Natural killer cell treated with Interleukin-12 subunit alpha and Interleukin-12 subunit beta and Interleukin-15 and Interleukin-18, amount 100 ng/mL, for 72 hours (primary cell): Measurements from ENCODE around the gene ASIC2. TPM values are rescaled to one million over a fixed set of nuclear protein-coding genes. Genes with fewer than 3 reads are reported as not detected.

Experiments used
- ATAC-seq, 2 donors: fragments of 150-1000 bp; cut with Tn5 transposase in 1 of 2; sonication (Bioruptor Pico), chemical (Tn5 transposase) in 1 of 2; 2 replicates each; pipeline ENCODE4 v1.10.0; 2021
- DNase-seq: peaks from one replicate; pipeline ENCODE4 v3.0.0; 2022; ENCODE audit warnings: low spot score
- H3K27ac Mint-ChIP-seq, 2 donors: 1 replicate in 1 of 2; 2 replicates in 1 of 2; pipeline ENCODE4 v1.8.0; 2022; ENCODE audit warnings: mixed read lengths in 2 of 2, mild to moderate bottlenecking in 1 of 2, moderate library complexity in 1 of 2
- H3K27me3 Mint-ChIP-seq, 2 donors: 1 replicate in 1 of 2; 2 replicates in 1 of 2; pipeline ENCODE4 v1.8.0; 2022; ENCODE audit warnings: mixed read lengths in 2 of 2
- H3K36me3 Mint-ChIP-seq: one replicate; pipeline ENCODE4 v1.8.0; 2022; ENCODE audit warnings: mixed read lengths
- H3K4me1 Mint-ChIP-seq, 2 donors: 1 replicate in 1 of 2; 2 replicates in 1 of 2; pipeline ENCODE4 v1.8.0; 2022; ENCODE audit warnings: low read depth in 2 of 2, mixed read lengths in 2 of 2, mild to moderate bottlenecking in 1 of 2
- H3K4me3 Mint-ChIP-seq: one replicate; pipeline ENCODE4 v1.8.0; 2022; ENCODE audit warnings: mixed read lengths
- H3K9me3 Mint-ChIP-seq: 2 replicates; pipeline ENCODE4 v1.8.0; 2022; ENCODE audit warnings: mixed read lengths
- total RNA-seq, 2 donors: library from RNA; stranded (reverse); gene quantifications; one replicate each; pipeline ENCODE4 v1.2.3, GENCODE V29; 2022

ASIC2 gene
- total RNA-seq, 2 donors from 2014 or later = not detected

DNA sequence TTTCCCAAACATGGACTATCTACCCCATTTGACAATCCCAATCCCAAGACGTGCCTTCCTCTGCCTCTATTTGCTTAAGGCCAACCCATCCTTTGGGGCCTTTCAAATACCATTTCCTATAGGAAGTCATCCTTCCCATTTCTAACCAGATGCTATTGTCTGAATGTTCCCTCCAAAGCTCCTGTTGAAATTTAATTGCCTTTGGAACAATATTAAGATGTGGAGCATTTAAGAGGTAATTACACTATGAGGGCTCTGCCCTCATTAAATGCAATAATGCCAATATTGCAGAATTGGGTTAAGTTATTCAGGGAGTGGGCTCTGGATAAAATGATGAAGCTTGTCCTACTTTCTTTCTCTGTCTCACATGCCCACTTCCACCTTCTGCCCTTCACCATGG, 125.4 kb downstream of the ASIC2 start:
- H3K27ac Mint-ChIP-seq = no peak overlapping the region
- H3K27me3 Mint-ChIP-seq = peaks cover 28 to 56% of the 10 kb centered on the region in 2 donors
- no peak overlapping the region for H3K4me3 Mint-ChIP-seq
- no peak for ATAC-seq
- H3K9me3 Mint-ChIP-seq = no peaks in the 10 kb centered on the region
- no peak for DNase-seq
- H3K36me3 Mint-ChIP-seq = no peaks in the 10 kb centered on the region
- no peaks in the 10 kb centered on the region for H3K4me1 Mint-ChIP-seq

DNA sequence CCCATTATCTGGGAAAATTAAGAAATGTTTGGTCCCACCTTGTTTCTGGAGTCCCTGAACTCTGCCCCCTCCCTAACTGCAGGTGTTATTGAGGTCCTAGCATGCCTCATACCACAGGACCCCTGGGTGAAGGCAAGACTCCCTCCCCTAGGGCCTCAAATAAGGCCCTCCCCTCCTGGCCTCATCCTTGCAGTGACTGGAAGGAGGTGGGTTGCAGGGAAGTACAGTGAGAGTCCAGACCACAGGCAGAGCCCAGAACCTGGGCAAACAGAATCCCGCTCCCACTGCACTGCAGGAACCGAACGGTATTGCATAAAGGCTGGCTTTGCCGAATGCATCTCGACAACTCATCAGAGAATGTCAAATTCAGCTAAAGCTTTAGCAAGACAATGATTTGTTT, 126.6 kb downstream of the ASIC2 start:
- ATAC-seq (no peak), DNase-seq (no peak)
- no peak overlapping the region for H3K27ac Mint-ChIP-seq
- no peaks in the 10 kb centered on the region for H3K9me3 Mint-ChIP-seq
- H3K4me1 Mint-ChIP-seq = no peaks in the 10 kb centered on the region
- no peak overlapping the region for H3K4me3 Mint-ChIP-seq
- no peaks in the 10 kb centered on the region for H3K36me3 Mint-ChIP-seq
- peaks cover 25 to 55% of the 10 kb centered on the region in 2 donors for H3K27me3 Mint-ChIP-seq

GRCh38 chr17:33164169-33164881, 128.8 kb downstream of the ASIC2 start:
- H3K4me1 Mint-ChIP-seq = no peaks in the 10 kb centered on the region
- H3K27ac Mint-ChIP-seq = no peak overlapping the region
- DNase-seq (no peak), ATAC-seq (no peak)
- peaks cover 26 to 51% of the 10 kb centered on the region in 2 donors for H3K27me3 Mint-ChIP-seq
- H3K4me3 Mint-ChIP-seq = no peak overlapping the region
- no peaks in the 10 kb centered on the region for H3K36me3 Mint-ChIP-seq
- no peaks in the 10 kb centered on the region for H3K9me3 Mint-ChIP-seq

DNA sequence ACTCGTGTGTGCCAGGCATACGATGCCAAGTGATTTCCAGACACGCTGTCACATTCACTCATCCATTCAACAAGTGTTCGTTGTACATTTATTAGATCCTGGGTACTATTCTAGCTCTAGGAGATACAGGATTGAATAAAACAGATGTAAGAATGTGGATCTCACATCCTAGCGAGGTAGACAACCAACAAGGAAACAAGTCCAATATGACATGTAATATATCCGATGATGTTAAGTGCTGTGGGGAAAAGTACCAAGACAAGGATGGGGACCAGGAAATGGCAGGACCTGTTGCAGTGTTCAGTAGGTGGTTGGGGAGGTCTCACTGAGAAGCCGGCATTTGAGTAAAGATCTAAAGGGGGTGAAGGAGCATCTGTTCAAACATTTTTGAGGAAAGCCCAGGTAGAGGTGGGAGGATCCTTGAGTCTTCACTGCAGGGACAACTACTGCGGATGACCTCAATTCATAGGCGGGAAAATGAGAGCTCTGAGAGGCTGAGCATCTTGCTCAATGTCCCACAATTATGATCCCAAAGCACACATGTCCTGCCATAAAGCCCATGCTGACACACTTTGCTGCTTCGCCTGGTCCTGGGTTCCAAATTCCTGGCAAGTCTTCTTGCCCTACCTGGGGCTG, 129.4 kb downstream of the ASIC2 start:
- DNase-seq (no peak), ATAC-seq (no peak)
- Mint-ChIP-seq H3K36me3 (no peaks in the 10 kb centered on the region), H3K4me1 (no peaks in the 10 kb centered on the region), H3K9me3 (no peaks in the 10 kb centered on the region), H3K4me3 (no peak overlapping the region), H3K27me3 (peaks cover 26 to 47% of the 10 kb centered on the region in 2 donors), H3K27ac (no peak overlapping the region)

DNA sequence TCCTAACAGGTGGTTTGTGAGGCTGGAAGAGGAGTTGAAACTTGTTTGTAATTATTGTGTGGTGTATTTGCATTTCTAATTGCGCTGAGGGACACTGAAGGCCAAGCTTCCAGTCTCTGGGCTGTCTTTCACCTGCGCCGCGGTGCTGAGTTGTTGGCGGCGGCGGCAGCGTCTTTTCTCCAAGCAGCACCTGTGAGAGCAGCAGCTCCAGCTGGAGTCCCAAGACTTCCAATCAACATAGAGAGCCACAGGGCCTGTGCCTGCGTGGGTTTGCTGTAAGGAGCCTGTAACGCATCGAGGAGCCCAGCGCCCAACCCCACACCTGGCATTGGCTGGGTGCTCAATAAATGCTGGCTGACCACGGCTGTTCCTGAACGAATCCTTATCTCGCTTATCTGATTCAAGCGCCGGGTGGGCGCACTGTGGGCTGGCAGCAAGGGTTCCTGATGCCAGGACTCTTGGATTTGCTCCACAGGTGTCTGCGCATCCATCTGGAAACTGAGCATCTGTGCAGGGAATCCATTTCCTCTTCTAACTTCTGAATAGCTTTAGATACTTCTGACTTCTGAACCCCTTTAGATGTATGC, 138.1 kb downstream of the ASIC2 start:
- ATAC-seq = no peak
- H3K9me3 Mint-ChIP-seq = no peaks in the 10 kb centered on the region
- H3K36me3 Mint-ChIP-seq = no peaks in the 10 kb centered on the region
- no peak for DNase-seq
- H3K4me1 Mint-ChIP-seq = no peaks in the 10 kb centered on the region
- H3K4me3 Mint-ChIP-seq = no peak overlapping the region
- no peak overlapping the region for H3K27ac Mint-ChIP-seq
- H3K27me3 Mint-ChIP-seq = peaks cover 15 to 19% of the 10 kb centered on the region in 2 donors

- Mint-ChIP-seq H3K9me3 (no peaks in the 10 kb centered on the region), H3K27ac (no peak overlapping the region)
These were observed 140.3 kb downstream of the ASIC2 start for GRCh38 chr17:33152783-33153182.

GRCh38 chr17:33151565-33151964, 141.5 kb downstream of the ASIC2 start:
- Mint-ChIP-seq H3K27me3 (peaks cover 7% of the 10 kb centered on the region in 2 donors), H3K36me3 (no peaks in the 10 kb centered on the region), H3K4me3 (no peak overlapping the region), H3K4me1 (no peaks in the 10 kb centered on the region), H3K9me3 (no peaks in the 10 kb centered on the region), H3K27ac (no peak overlapping the region)
- no peak for DNase-seq
- no peak for ATAC-seq

More at GRCh38 chr17:33152783-33153182, 140.3 kb downstream of the ASIC2 start:
- no peaks in the 10 kb centered on the region for H3K36me3 Mint-ChIP-seq
- no peak overlapping the region for H3K4me3 Mint-ChIP-seq
- DNase-seq (no peak), ATAC-seq (peak in 1 of 2 donors; percentile 45)
- peaks cover 11 to 14% of the 10 kb centered on the region in 2 donors for H3K27me3 Mint-ChIP-seq
- H3K4me1 Mint-ChIP-seq = no peaks in the 10 kb centered on the region

- DNase-seq (no peak), ATAC-seq (no peak)
- no peaks in the 10 kb centered on the region for H3K9me3 Mint-ChIP-seq
- H3K27ac Mint-ChIP-seq = no peak overlapping the region
- no peak overlapping the region for H3K4me3 Mint-ChIP-seq
- H3K27me3 Mint-ChIP-seq = peaks cover 0 to 3% of the 10 kb centered on the region in 2 donors
- H3K36me3 Mint-ChIP-seq = no peaks in the 10 kb centered on the region
- H3K4me1 Mint-ChIP-seq = no peaks in the 10 kb centered on the region
These were observed 147.2 kb downstream of the ASIC2 start for GRCh38 chr17:33145941-33146340.

DNA sequence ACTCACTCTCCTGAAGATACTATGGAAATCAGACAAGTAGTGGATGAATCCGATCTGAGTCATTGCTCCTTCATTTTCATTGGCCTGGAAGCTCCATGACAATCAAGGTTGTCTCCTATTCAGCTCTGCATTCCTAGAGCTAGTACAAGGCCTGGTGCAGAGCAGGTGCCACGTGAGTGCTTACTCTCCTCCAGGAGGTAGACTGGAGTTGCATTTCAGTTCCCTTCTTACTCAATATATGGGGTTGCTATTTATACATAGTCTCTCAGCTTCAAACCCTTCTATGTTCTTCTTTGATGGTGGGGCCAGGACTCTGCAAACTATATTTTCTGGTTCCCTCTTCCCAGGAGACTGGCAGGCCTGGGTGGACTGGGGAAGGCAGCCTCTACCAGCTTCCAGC, 148.3 kb downstream of the ASIC2 start:
- ATAC-seq (peak in 1 of 2 donors; percentile 6), DNase-seq (no peak)
- peaks cover 0 to 3% of the 10 kb centered on the region in 2 donors for H3K27me3 Mint-ChIP-seq
- H3K9me3 Mint-ChIP-seq = no peaks in the 10 kb centered on the region
- no peaks in the 10 kb centered on the region for H3K36me3 Mint-ChIP-seq
- H3K27ac Mint-ChIP-seq = no peak overlapping the region
- no peak overlapping the region for H3K4me3 Mint-ChIP-seq
- no peaks in the 10 kb centered on the region for H3K4me1 Mint-ChIP-seq

DNA sequence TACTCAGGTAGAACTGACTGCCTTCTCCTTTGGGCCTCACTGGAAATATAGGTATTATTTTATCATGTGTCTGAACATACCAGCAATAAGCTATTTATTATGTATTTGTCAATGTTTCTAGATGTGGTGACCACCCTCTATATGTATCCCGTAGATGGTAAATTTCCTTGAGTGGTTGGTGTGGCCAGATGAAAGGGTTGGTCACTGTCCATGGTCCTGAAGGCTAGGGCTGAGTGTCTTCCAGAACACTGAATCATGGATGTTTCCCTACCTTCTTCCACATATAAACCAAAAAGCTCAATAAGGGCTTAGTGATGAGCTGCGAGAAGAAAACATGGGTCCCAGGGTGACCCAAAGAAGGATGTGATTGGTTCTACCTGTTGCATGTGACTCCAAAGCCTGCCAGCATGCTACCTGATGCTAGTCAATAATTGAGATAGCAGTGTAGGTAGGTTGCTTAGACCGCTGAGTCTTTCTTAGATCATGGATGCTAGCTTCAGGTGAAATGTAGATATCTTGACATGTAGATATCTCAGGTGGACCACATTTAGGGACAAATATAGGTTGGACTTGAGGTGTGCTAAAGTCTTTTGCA, 150.3 kb downstream of the ASIC2 start:
- Mint-ChIP-seq H3K36me3 (no peaks in the 10 kb centered on the region), H3K9me3 (no peaks in the 10 kb centered on the region), H3K4me3 (no peak overlapping the region), H3K4me1 (no peaks in the 10 kb centered on the region), H3K27me3 (peaks cover 16 to 18% of the 10 kb centered on the region in 2 donors), H3K27ac (no peak overlapping the region)
- ATAC-seq (no peak), DNase-seq (no peak)

GRCh38 chr17:33140413-33141099, 152.5 kb downstream of the ASIC2 start:
- ATAC-seq = no peak
- DNase-seq = no peak
- H3K36me3 Mint-ChIP-seq = no peaks in the 10 kb centered on the region
- no peaks in the 10 kb centered on the region for H3K4me1 Mint-ChIP-seq
- no peak overlapping the region for H3K4me3 Mint-ChIP-seq
- peaks cover 23 to 24% of the 10 kb centered on the region in 2 donors for H3K27me3 Mint-ChIP-seq
- no peaks in the 10 kb centered on the region for H3K9me3 Mint-ChIP-seq
- H3K27ac Mint-ChIP-seq = no peak overlapping the region

GRCh38 chr17:33138627-33139026, 154.5 kb downstream of the ASIC2 start:
- Mint-ChIP-seq H3K27ac (no peak overlapping the region), H3K27me3 (peaks cover 24 to 33% of the 10 kb centered on the region in 2 donors), H3K9me3 (no peaks in the 10 kb centered on the region), H3K4me1 (no peaks in the 10 kb centered on the region), H3K4me3 (no peak overlapping the region), H3K36me3 (no peaks in the 10 kb centered on the region)
- DNase-seq (no peak), ATAC-seq (no peak)

GRCh38 chr17:33137426-33137825, 155.7 kb downstream of the ASIC2 start:
- no peak overlapping the region for H3K4me3 Mint-ChIP-seq
- no peak overlapping the region for H3K27ac Mint-ChIP-seq
- DNase-seq (no peak), ATAC-seq (no peak)
- no peaks in the 10 kb centered on the region for H3K9me3 Mint-ChIP-seq
- H3K4me1 Mint-ChIP-seq = no peaks in the 10 kb centered on the region
- H3K36me3 Mint-ChIP-seq = no peaks in the 10 kb centered on the region
- peaks cover 33 to 45% of the 10 kb centered on the region in 2 donors for H3K27me3 Mint-ChIP-seq
